Prostate gland (tissue), 2 donors: ENCODE results near the gene KRTAP4-6. TPM values are rescaled to one million over a fixed set of nuclear protein-coding genes. Genes with fewer than 3 reads are reported as not detected.
"Not testable (repeated sequence)": the region's sequence is repeated elsewhere in the genome, so short reads cannot be mapped to it uniquely, and the experiment has no call there.

ENCODE experiments used
- DNase-seq: peaks from one replicate; pipeline ENCODE4 v3.0.0-alpha.2; 2019; ENCODE audit warnings: low spot score
- H3K27ac ChIP-seq, 2 donors: fragments of 200-600 bp; sonication (generic); 2 replicates each; pipeline ENCODE4 v1.5.1; 2017 to 2019
- H3K27me3 ChIP-seq: fragments of 200-600 bp; sonication (generic); replicated peaks from 2 replicates; pipeline ENCODE4 v1.5.1; 2019; ENCODE audit not compliant: insufficient read depth
- H3K36me3 ChIP-seq, 2 donors: fragments of 200-600 bp; sonication (generic); 1 replicate in 1 of 2; 2 replicates in 1 of 2; pipeline versions ENCODE4 v1.5.1 to v1.8.1; 2017 to 2019
- H3K4me1 ChIP-seq: fragments of 200-600 bp; sonication (generic); replicated peaks from 2 replicates; pipeline ENCODE4 v1.5.1; 2019
- H3K4me3 ChIP-seq, 2 donors: fragments of 200-600 bp; sonication (generic); 2 replicates each; pipeline ENCODE4 v1.5.1; 2017 to 2019
- H3K9me3 ChIP-seq: fragments of 200-600 bp; sonication (generic); 2 replicates; pipeline ENCODE4 v1.5.1; 2017
- CTCF ChIP-seq, 4 experiments: fragments of 200-600 bp in 2 of 4; fragments of 450-650 bp in 2 of 4; sonication (generic) in 2 of 4; IDR thresholded peaks; 1 replicate in 3 of 4; 2 replicates in 1 of 4; pipeline ENCODE4 v1.5.1; 2016 to 2019; ENCODE audit warnings: antibody characterized with exemption in 4 of 4, mild to moderate bottlenecking in 2 of 4, moderate library complexity in 2 of 4
- POLR2A ChIP-seq: fragments of 450-650 bp; IDR thresholded peaks from one replicate; pipeline ENCODE4 v1.6.1; 2016; ENCODE audit warnings: antibody characterized with exemption, mild to moderate bottlenecking
- POLR2AphosphoS5 ChIP-seq: sonication (generic); formaldehyde crosslinking; IDR thresholded peaks from one replicate; pipeline ENCODE4 v1.6.1; 2017; ENCODE audit warnings: antibody characterized with exemption
- WGBS: methylation state at CpG from one replicate; pipeline ENCODE4 v1.1.5; 2018; 5-methylcytosine and 5-hydroxymethylcytosine counted together
- intact Hi-C: fragments of 100-400 bp; cut with DNase I; formaldehyde crosslinking; loops from one replicate; pipeline ENCODE4 v1.14.2; 2022
- total RNA-seq, 2 donors: library from RNA; depleted of rRNA; stranded (reverse); fragments of >200 nt; gene quantifications; one replicate each; pipeline ENCODE4 v1.1.0, GENCODE V29; 2016

KRTAP4-6 gene
- total RNA-seq, 2 donors from 2014 or later = not detected

GRCh38 chr17:41133880-41134735 is 6.2 kb downstream of the KRTAP4-6 start:
- Histone ChIP-seq H3K27me3 (no peaks in the 10 kb centered on the region), H3K9me3 (no peaks in the 10 kb centered on the region), H3K4me3 (no peak overlapping the region), H3K36me3 (no peaks in the 10 kb centered on the region), H3K4me1 (no peaks in the 10 kb centered on the region), H3K27ac (no peak overlapping the region)
- WGBS = 30% methylated on average over 2 of the region's 2 CpGs
- intact Hi-C loops = no loop called here
- DNase-seq = no peak
- TF ChIP-seq POLR2A (no peak), POLR2AphosphoS5 (no peak), CTCF (IDR thresholded peaks at IDR 0.05) (no peak)

- WGBS = 83% methylated on average over 3 of the region's 3 CpGs
Observed at GRCh38 chr17:41131979-41132378, 8.4 kb downstream of the KRTAP4-6 start.

DNA sequence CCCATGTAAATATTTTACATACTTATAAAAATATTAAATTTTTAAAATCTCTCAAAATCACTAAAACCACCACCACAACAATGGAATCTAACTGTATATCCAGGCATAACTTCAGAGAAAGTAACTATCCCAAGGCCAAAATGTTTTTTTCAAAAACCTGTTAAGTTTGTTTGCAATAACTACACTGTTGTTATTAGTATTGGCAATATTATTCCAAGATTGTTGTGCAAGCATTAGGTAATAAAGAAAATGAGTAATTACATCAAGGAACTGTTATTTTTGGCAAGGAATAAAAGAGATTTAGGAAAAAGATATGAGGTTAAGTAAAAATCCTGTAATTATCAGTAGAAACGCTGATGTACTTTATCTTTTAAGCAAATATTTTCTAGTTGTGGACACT is 13.0 kb downstream of the KRTAP4-6 start:
- Histone ChIP-seq H3K4me3 (no peak overlapping the region), H3K4me1 (no peaks in the 10 kb centered on the region), H3K27me3 (no peaks in the 10 kb centered on the region), H3K36me3 (no peaks in the 10 kb centered on the region), H3K27ac (no peak overlapping the region), H3K9me3 (no peaks in the 10 kb centered on the region)
- 43% methylated on average over 1 of the region's 1 CpG for WGBS
- intact Hi-C loops = no loop called here
- DNase-seq = no peak
- TF ChIP-seq POLR2AphosphoS5 (no peak), POLR2A (no peak), CTCF (IDR thresholded peaks at IDR 0.05) (no peak)

More at GRCh38 chr17:41131979-41132378, 8.4 kb downstream of the KRTAP4-6 start:
- Histone ChIP-seq H3K4me3 (no peak overlapping the region), H3K27ac (no peak overlapping the region), H3K36me3 (no peaks in the 10 kb centered on the region), H3K9me3 (no peaks in the 10 kb centered on the region), H3K27me3 (no peaks in the 10 kb centered on the region), H3K4me1 (no peaks in the 10 kb centered on the region)
- no peak for DNase-seq
- TF ChIP-seq POLR2AphosphoS5 (no peak), POLR2A (no peak), CTCF (IDR thresholded peaks at IDR 0.05) (no peak)
- intact Hi-C loops = no loop called here

DNA sequence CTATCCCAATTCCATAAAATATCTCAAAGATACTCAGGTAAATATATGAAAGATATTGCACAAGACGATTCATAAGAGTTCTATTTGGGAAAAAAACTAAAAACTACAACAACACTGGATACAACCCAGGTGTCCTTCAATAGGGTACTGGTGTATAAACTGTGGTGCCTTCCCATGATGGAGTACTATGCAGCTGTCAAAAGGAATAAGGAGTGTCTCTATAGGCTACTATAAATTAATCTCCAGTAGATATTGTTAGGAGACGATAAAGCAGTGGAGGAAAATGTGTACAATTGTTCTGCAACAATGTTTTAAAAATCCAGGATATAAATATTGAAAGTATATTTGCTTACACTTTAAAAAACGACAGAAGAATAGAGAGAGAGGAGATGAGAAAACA is 13.9 kb downstream of the KRTAP4-6 start:
- DNase-seq = no peak
- H3K4me3 ChIP-seq = no peak overlapping the region
- no peak for TF ChIP-seq POLR2AphosphoS5
- no peak for TF ChIP-seq POLR2A
- no peak for TF ChIP-seq CTCF (IDR thresholded peaks at IDR 0.05)
- no peak overlapping the region for H3K27ac ChIP-seq
- WGBS = 93% methylated on average over 3 of the region's 3 CpGs
- no peaks in the 10 kb centered on the region for H3K4me1 ChIP-seq
- intact Hi-C loops = no loop called here
- H3K9me3 ChIP-seq = no peaks in the 10 kb centered on the region
- no peaks in the 10 kb centered on the region for H3K36me3 ChIP-seq
- no peaks in the 10 kb centered on the region for H3K27me3 ChIP-seq

DNA sequence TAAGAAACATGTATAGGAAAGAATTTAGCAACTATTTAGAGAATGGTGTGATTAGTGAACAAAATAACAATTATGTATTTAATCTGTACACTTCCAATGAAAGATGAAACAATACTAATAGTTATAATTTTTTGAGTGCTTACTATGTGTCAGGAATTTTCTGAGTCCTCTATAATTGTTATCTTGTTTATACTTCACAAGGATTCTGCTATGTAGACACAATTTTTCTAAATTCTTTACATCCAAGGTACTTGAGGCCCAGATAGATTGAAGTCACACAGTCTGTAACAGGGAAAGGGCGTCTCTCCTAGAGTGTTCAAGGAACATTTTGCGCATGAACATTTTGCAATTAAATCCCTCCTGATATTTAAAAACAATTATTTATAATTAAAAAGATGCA is 15.3 kb downstream of the KRTAP4-6 start:
- intact Hi-C loops = no loop called here
- H3K4me1 ChIP-seq = no peaks in the 10 kb centered on the region

DNA sequence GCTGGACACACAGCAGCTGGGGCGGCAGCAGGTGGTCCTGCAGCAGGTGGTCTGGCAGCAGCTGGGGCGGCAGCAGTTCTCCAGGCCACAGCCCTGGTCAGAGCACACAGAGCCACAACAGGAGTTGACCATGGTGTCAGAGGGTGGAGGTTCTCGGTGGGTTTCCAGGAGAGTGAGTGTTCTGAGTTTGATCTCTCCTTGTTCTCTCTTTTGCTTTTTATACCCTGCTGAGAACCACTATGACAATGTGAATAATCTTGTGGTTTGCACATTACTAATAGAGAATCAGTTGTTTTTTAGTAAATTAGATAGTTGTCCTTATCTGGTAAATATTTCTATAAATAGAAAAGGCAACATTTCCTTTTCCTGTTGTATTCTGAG is 16.4 kb downstream of the KRTAP4-6 start, which contains the start of gene KRTAP4-12:
Gene KRTAP4-12, minus strand, starts transcription at position 192 of the 381 bp plus-strand sequence. Its CDS starts 60 bp downstream, at position 132.
- H3K36me3 ChIP-seq, DNase-seq, H3K9me3 ChIP-seq, H3K4me3 ChIP-seq, intact Hi-C loops, H3K4me1 ChIP-seq, H3K27ac ChIP-seq, H3K27me3 ChIP-seq: not testable (repeated sequence)
- WGBS = 90% methylated on average over 3 of the region's 3 CpGs

More for the DNA sequence above, 15.3 kb downstream of the KRTAP4-6 start:
- Histone ChIP-seq H3K4me3 (no peak overlapping the region), H3K36me3 (no peaks in the 10 kb centered on the region), H3K9me3 (no peaks in the 10 kb centered on the region), H3K27me3 (no peaks in the 10 kb centered on the region), H3K27ac (no peak overlapping the region)
- no peak for TF ChIP-seq CTCF (IDR thresholded peaks at IDR 0.05)
- TF ChIP-seq POLR2A = no peak
- TF ChIP-seq POLR2AphosphoS5 = no peak
- 96% methylated on average over 2 of the region's 2 CpGs for WGBS
- no peak for DNase-seq

DNA sequence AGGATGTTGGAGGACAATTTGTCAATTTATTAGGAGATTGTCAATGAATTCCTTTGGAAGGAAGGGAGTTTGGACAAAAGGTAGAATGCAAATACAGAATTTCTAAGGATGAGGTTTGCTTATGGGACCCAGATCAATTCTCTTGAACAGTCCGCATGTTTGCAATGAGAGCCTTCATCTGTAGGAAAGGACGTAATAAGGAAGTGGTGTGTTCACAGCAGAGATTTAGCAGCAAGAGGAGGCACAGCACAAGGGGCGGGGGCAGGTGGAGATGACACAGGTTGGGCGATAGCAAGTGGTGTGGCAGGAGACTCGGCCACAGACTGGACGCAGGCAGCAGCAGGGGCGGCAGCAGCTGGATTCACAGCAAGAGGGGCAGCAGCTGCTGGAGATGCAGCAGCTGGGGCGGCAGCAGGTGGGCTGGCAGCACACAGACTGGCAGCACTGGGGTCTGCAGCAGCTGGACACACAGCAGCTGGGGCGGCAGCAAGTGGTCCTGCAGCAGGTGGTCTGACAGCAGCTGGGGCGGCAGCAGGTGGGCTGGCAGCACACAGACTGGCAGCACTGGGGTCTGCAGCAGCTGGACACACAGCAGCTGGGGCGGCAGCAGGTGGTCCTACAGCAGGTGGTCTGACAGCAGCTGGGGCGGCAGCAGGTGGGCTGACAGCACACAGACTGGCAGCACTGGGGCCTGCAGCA is 16.9 kb downstream of the KRTAP4-6 start:
- intact Hi-C loops, H3K4me3 ChIP-seq, H3K9me3 ChIP-seq, DNase-seq, H3K27me3 ChIP-seq, H3K4me1 ChIP-seq, H3K36me3 ChIP-seq, H3K27ac ChIP-seq: not testable (repeated sequence)
- WGBS = 89% methylated on average over 12 of the region's 12 CpGs
